ENCODE data around the gene SPATA31C2.
"Not testable (repeated sequence)": the region's sequence is repeated elsewhere in the genome, so short reads cannot be mapped to it uniquely, and the experiment has no call there.

GRCh38 chr9:88129556-88129955 lies 8.7 kb downstream of the SPATA31C2 start:
- not testable (repeated sequence) for TF ChIP-seq CTCF (IDR thresholded peaks at IDR 0.05; ENCODE audit: low read depth, low read length); POLR2A (IDR thresholded peaks at IDR 0.05; ENCODE audit: extremely low read depth, insufficient read length)
